M059J (cell line): ENCODE data around the gene DTX4. TPM values are rescaled to one million over a fixed set of nuclear protein-coding genes. Genes with fewer than 3 reads are reported as not detected.

ENCODE experiments used
- DNase-seq: peaks from one replicate; pipeline ENCODE4 v3.0.0-alpha.2; 2012; ENCODE audit warnings: low read depth
- total RNA-seq: library from RNA; depleted of rRNA; stranded (reverse); fragments of >200 nt; shearing (Covaris generic); gene quantifications from 2 replicates; pipeline ENCODE4 v1.2.3, GENCODE V29; 2014

Gene DTX4
- total RNA-seq, 1 experiment from 2014 or later: 0.37 TPM

DNA sequence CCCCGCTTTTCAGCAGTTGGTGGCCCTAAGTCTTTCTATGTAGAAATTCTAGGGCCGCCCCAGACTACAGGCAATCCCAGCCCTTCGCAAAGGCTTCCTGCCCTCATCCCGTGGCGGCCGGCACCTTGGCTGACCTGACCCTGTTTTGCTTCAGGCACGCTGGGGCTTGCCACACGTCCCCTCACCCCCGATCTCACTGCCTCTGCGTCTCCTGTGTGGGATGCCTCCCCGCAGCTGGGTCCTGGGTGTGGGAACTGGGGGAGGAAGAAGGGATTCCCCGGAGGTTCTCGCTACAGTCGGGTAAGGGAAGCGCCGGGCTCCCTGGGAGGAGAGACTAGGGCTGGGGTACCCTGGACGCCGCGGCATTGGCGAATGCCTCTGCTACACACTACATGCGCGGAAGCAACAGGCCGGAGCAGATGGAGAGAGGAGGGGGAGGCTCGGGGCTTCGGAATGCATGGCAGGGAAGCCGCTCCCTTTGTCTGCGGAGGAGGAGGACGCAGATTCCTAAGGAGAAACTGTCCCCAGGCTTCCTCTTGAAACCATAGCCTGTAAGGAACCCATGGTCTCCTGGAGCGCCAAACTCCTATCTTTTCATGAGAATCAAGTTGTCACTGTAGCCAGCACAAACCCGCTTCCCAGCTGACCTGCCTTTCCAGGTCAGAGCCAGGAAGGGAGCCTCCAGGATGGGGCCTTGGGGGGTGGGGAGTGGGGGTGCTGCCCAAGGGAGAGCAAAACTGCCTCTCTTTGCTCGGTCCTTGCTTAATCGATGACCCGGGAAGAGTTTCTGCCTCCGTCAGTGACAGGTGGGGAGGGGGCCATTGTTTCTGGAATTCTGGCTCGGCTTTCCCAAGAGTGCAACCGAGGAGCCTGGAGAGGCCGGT is 1.4 kb downstream of the DTX4 start:
- DNase-seq: peak; percentile 9

DNA sequence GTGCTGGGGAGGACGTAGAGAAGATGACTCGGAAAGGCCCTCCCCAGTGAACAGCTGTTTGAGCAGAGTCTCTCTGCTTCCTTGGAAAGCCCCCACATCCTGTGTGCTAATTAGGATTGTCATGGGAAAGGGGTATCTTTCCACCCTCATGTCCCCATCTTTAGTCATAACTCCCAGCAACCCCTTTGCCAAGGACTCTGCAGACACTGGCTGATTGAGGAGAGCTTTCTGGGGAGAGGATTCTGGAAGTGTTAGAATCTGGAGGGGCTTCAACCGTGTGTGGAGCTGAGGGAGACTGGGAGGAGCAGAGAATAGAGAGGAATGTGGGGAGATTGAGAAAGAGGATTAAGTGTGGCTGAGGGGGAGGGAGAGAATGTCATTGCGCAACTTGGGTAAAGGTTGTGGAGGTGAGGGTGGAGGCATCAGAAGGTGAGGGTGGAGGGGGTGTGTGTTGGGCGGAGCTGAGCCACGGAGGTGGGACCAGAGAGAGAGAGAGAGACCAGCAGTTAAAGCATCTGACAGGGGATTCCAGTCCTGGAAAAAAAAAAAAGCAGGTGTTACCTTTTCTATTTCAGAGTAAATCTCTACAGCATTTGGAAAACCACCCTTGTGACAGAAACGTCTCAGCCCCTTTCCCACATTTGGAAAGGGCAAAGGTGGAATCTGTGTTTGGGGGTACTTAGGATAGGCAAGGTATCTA is 2.2 kb downstream of the DTX4 start:
- DNase-seq: no peak

DNA sequence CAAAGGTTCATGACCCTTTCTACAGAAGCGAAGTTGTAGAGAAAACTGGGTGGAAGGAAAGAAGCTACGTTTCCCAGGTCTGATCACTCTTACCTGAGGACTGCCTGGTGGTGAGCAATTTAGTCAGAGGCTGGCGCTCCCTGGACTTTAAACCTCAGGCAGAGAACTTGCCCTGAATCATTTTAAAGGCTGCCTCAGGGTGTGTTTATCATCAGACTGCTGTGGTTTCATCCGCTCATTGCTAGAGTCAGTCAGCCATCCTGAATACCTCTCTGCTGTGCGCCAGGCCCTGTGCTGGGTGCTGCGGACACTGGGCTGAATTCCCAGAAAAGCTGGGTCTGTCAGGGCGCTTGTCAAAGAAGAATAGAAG is 2.7 kb downstream of the DTX4 start:
- DNase-seq: peak; percentile 85

DNA sequence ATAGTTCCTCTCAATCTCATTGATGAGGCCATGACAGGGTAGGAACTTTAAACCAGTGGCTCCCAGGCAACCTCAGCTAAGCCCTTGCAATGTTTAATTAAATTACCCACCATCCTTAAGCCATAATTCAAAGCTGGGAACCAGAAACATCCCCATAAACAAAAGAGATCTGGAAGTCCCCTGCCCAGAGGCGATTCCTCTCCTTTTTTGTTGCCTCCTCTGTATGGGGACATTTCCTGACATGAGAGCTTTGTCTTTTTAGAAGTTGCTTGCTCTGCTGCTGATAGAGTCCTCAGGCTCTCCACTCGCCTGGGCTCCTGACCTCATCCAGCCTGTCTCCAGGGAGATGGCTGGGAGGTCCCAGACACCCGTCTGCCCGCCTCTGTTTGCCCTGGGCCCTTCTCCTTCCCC is 3.2 kb downstream of the DTX4 start:
- peak; percentile 59 for DNase-seq

DNA sequence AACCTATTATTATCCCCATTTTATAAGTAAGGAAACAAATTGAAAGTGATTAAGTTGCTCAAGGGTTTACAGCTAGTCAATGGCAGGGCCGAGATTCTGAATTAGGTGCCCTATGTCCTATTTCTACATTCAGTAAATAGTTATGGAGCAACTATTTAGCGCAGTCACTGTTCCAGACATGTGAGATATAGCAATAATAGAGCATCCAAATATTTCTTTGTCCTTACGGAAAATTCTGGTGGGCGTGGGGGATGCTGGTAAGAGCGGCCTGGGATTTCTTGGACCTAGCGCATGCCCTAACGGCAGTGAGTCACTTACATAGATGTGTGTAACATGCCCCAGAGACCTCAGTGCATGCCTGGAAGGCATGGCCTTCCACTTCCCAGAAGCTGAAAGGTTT is 4.4 kb downstream of the DTX4 start:
- no peak for DNase-seq

DNA sequence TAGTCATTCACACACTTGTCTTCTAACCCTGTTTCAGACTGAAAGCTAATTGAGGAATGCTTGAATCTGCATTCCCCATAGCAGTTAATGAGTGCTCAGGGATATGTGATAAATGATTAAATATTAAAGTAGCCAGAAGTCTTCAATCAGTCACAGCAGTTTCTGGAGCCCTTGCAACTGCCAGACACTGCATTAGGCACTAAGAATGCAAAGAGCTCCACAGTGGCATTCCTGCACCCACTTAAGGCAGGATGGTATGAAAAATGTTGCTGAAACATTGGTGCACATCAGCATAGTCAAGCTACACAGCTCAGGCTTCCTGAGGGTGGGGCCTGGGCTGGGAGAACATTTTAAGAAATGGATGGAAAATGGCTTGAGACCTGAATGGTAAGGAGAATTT is 6.5 kb downstream of the DTX4 start:
- DNase-seq: no peak

DNA sequence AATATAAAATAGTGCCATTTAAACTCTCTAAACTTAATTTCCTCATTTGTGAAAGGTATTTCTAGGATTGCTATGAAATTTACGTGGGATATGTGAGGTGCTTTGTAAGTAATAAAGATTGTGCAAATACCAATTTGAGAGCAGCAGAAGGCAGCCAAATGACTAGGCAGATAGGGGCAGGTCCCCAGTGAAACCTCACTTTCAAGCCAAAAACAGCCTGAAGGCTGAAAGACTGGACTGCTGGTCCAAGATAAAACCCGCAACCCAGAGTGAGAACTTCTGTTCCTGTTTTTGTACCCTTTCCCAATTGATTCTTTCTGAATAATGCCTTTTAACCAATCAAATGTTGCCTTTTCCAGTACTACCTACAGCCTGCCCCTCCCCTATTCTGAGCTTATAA is 7.2 kb downstream of the DTX4 start:
- no peak for DNase-seq

DNA sequence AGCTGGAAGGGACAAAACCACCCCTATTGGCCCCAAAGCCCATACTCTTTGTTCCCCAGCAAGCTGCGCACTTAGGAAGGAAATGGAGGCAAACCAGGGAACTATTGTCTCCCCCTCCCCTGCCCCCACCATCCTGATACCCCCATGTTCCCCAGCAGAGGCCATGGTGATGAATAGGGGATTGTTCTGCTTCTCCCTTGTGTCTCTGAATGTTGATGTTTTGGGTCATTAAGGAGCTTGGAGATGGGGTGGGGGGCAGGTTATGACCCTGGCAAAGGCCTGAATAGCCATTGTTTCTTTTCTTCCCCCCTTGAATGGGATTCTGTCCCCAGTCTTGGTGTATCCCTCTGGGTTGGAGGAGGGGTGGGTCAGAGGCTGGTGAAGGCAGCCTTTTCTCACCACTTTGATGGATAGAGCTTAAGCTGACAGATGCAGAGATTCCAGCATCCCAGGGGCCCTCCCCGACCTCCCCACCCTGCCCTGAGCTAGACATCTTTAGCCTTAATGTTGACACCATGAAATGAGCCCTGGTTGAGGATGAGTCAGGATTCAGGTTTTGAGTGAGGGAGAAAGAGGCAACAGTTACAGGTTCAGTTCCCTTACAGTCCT is 8.3 kb downstream of the DTX4 start:
- no peak for DNase-seq

DNA sequence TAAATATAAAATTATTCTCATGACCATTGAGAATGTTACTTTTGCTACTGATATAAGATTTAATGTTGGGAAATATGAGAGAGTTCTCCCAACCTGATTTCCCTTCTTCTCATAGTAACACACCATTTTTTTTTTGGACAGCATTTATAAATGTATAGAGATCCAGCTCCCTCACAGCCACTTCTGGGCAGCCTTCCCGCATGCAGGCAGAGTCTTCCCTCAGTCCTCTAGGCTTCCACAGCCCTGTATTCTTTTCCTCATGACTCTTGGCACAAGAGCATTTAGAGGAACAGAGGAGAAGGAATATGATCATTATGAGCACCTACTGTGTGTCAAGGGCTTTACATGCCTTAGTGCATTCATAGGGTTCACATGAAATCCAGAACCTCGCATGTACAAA is 9.0 kb downstream of the DTX4 start:
- no peak for DNase-seq

DNA sequence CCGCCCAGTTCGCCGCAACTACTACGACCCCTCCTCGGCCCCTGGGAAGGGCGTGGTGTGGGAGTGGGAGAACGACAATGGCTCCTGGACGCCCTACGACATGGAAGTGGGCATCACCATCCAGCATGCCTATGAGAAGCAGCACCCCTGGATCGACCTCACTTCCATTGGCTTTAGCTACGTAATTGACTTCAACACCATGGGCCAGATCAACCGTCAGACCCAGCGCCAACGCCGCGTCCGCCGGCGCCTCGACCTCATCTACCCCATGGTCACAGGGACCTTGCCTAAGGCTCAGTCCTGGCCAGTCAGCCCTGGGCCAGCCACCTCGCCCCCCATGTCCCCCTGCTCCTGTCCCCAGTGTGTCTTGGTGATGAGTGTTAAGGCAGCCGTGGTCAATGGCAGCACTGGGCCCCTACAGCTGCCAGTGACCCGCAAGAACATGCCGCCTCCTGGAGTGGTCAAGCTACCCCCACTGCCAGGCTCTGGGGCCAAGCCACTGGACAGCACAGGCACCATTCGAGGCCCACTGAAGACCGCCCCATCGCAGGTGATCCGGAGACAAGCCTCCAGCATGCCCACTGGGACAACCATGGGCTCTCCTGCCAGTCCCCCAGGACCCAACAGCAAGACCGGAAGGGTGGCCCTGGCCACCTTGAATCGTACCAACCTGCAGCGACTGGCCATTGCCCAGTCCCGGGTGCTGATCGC is 10.0 kb downstream of the DTX4 start:
- DNase-seq: no peak

DNA sequence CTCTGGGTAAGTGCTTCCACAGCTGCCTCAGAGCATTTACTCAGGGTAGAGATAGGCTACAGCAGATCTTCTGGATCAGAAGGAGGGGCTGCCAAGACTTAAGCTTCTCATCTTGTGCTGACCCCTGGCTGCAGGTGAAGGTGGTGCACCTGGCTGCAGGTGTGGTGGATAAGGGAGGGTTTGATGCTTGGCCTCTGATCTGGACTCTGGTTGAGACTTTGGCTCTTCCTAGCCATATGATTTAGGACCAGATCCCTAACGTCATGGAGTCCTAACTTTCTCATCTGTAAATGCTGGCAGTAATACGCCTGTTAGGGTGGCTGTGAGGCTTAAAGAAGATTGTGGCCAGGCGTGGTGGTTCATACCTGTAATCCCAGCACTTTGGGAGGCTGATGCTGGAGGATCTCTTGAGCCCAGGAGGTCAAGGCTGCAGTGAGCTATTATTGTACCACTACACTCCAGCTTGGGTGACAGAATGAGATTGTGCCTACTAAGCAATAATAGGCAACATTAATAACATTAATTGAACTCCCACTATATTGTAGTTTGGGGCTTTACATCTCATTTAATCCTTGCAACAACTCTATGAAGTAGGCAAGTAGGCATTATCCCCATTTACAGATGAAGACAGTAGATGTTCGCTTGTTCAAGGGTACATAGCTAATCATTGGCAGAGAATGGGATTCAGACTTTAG is 10.7 kb downstream of the DTX4 start:
- DNase-seq: no peak

DNA sequence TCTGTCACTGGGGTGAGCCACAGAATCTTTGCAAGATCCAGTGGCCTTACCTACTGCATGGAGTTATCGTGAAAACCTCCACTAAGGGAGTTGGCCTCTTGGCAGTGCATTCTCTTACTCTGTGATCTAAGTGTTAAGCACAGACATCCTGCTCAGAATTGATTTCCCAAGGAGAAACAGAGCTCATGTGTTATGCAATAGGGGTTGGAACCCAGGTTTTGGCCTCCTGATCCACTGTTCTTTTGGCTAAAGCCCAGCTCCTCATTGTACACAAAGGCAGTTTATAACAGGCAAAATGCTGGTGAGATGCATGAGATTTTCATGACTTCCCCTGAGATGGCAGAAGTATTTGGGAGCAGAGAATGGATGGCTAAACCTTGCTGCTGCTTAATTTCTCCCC is 11.8 kb downstream of the DTX4 start:
- no peak for DNase-seq

DNA sequence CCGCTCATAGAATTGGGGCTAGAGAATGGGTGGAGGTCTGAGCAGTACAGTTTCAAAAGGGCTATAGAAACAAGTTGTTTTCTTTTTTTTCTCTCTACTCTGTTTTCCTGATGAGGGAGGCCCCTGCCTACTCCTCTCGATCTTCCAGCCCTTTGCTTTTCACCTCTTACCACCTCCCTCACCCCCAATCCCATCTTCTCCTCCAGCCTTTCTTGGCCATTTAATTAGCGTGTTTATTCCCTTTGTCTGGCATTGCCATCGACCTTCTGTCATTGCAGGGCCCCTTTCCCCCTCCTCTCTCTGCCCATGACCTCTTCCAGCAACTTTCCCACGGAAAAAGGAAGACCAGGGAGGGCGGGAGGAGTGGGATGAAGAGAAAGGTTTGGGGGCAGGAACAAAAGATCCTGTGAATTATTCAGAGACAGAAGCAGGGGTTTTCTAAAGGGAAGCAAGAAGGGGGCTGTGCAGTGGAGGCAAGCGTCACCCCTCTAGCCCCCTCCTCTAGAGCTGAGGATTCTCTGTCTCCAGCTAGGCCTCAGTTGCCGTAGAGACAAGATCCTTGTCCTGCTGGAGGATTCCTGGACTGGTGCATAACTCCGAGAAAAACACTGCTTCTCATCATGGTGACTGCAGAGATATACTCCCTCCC is 12.9 kb downstream of the DTX4 start:
- DNase-seq: no peak

DNA sequence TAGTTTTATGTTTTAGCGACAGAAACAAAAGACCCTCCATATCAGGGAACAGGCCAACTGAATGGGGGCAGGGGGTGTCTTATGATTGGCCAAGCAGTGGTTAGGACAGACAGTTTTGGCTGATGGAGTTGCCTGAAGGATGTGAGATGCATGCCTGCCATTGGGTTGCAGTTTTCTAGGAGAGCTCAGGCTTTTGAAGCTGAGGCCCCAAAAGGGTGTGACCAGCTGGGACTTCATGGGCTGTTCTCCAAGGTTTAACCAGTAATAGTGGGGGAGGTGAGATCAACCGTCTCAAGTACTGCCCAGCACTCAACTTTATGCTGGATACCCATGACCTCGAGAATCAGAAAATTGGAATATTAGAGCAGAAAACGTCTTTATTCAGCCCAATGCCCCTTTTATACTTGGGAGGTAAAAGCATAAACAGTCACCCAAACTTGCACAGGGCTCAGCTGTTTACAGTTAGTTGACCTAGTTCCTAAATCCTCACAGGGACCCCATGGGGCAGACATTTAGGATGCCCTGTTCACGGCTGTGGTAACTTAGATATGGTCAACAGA is 13.5 kb downstream of the DTX4 start:
- no peak for DNase-seq

DNA sequence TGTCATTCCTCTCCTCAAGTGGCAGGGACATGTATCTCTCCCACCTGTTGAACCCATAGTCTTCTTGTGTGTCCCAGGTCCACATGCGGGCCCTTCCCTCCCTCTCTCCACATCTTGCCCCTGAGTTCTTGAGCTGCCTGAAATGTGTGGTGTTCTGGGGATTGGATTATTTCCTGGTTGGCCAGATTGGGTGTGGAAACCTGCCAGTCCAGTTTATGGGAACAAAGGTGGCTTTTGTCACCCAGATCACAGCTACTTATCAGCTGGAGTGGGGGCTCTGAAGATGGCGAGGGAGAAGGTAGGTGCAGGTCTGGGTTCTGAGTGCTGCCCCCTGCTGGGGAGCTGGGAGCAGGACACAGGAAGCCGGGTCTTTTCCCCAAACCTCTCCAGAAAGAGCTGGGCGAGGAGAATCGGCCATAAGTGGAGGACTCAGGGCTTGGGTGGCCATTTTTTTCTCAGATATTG is 14.2 kb downstream of the DTX4 start:
- DNase-seq: peak; percentile 30

DNA sequence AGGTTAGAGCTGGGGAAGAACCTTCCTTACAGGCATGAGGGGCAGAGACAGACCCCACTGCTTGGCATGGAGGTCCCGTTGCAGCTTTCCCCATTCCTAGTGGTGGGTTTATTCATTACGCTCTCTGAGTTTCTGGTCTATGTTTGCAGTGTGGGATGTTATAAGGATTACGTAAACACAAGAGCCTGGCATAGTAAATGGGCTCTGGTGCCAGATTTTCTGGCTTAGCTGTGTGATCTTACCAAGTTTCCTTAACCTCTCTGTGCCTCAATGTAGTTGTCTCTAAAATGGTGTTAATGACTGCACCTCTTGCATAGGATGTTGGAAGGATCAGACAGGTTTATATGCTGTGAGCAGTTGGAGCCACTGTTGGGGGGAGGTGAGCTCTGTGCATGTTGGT is 15.1 kb downstream of the DTX4 start:
- DNase-seq: no peak

DNA sequence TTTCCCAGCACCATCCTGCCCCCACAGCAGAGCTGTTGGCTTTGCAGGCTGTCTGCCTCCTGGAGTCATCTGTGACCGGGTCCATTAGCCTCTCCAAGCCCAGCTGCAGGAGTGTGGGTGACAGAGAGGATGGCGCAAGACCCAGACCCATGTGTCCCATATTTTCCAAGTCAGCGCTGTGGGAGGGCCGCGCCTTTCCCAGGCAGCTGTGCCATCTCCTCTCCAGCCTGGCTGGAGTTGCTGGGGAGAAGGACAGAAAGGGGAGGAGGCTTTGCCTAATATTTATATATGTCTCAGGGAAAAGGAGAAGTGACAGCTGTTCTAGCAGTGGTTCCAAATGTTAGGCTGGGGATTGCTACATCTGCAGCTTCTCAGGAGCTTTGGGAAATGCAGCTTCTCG is 15.7 kb downstream of the DTX4 start:
- DNase-seq: no peak

DNA sequence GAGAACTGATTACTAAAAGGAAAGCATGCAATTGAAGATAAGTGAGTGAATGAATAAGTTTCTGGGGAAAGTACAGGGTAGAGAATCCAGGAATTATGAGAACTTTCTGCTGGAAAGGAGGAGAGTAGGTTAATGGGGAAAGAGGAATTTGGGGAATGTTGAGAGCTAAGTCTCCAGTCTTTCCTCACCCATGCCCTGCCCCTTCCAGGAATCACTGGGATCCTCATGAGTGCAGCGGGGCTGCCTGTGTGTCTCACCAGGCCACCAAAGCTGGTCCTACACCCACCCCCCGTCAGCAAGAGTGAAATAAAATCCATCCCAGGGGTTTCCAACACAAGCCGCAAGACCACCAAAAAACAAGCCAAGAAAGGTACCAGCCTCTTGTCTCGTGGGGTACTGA is 17.0 kb downstream of the DTX4 start:
- DNase-seq: no peak

DNA sequence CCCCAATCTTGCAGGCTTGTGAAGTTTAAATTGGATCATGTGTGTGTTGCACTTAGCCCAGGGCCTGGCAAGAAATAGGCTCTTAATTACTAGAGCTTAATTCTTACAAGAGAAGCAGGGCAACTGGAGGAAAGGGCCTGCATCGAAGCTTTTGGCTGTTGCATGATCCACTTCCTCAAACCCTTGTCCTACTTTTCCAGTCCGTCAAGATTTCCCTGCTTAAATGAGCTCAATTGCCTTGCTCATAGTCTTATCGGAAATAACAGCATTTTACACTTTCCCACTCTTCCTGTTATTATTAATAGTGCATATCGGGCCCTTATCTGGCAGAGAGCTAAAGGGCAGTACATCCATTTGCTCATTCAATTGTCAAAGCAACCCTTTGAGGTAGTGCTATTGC is 18.1 kb downstream of the DTX4 start:
- DNase-seq: no peak

DNA sequence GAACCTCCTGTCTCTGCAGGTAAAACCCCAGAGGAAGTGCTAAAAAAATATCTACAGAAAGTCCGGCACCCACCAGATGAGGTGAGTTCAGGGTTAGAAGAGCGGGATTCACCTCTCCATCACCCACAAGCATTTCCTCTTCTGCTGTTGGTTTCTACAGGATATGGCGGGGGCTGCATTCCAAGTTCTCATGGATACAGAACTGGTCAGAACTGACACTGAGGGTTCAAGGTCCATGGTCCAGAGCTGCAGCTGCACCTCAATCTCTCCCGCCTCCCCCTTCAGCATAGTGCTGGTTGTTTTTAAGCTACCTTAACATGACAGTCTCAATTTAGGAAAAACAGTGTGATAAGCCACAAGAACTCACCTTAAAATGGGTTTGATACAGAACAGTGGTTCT is 19.2 kb downstream of the DTX4 start:
- DNase-seq: no peak

DNA sequence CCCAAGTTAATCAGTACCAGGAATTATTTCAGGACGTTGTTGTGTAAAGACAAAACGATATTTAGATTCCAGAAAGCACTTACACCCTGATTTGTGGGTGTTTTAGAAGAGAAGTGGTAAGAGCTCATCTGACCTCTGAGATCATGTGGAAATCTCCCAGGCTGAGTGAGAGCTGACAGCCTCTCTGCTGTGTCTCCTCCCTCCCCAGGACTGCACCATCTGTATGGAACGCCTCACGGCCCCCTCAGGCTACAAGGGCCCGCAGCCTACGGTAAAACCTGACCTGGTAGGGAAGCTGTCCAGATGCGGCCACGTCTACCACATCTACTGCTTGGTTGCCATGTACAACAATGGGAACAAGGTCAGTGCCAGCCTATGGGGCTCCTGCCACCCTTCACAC is 20.0 kb downstream of the DTX4 start:
- DNase-seq: no peak
